Thyroid gland (tissue), 4 donors: ENCODE results near the gene NOS1AP.

Source experiments
- POLR2A ChIP-seq, 2 donors: fragments of 450-650 bp; IDR thresholded peaks; one replicate each; pipeline ENCODE4 v1.6.1; 2017; ENCODE audit warnings: antibody characterized with exemption in 2 of 2, mild to moderate bottlenecking in 2 of 2, moderate library complexity in 1 of 2
- TF ChIP-seq, protein P1 (sequence below), 6 experiments: fragments of 200-600 bp in 3 of 6; fragments of 450-650 bp in 3 of 6; sonication (generic) in 3 of 6; IDR thresholded peaks; one replicate each; pipeline ENCODE4 v1.5.1; 2016 to 2019; ENCODE audit warnings: antibody characterized with exemption in 6 of 6, mild to moderate bottlenecking in 2 of 6, inconsistent platforms in 1 of 6, moderate library complexity in 1 of 6

DNA sequence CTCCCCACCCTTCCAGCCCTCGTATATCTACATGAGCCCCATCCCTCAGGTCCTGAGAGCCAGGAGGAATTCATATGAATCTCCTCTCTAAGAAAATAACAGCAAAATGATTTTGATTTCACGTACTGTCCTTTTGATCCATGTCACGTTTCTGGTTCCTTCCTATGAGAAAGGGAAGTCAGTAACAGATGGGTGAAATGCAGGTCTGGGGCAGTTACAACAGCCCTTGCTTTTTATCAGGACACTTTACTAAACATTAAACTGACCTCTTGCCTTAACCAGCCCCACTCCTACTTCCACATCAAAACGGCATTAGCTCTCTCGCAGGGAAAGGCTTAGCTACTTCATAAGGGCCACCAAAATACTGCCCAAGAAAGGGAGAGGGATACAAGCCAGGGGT is 248.1 kb downstream of the NOS1AP start:
- TF ChIP-seq, protein P1, sequence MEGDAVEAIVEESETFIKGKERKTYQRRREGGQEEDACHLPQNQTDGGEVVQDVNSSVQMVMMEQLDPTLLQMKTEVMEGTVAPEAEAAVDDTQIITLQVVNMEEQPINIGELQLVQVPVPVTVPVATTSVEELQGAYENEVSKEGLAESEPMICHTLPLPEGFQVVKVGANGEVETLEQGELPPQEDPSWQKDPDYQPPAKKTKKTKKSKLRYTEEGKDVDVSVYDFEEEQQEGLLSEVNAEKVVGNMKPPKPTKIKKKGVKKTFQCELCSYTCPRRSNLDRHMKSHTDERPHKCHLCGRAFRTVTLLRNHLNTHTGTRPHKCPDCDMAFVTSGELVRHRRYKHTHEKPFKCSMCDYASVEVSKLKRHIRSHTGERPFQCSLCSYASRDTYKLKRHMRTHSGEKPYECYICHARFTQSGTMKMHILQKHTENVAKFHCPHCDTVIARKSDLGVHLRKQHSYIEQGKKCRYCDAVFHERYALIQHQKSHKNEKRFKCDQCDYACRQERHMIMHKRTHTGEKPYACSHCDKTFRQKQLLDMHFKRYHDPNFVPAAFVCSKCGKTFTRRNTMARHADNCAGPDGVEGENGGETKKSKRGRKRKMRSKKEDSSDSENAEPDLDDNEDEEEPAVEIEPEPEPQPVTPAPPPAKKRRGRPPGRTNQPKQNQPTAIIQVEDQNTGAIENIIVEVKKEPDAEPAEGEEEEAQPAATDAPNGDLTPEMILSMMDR (IDR thresholded peaks at IDR 0.05): no peak
- TF ChIP-seq POLR2A (IDR thresholded peaks at IDR 0.05): no peak
